ENCODE results near the gene FGD2. TPM values are rescaled to one million over a fixed set of nuclear protein-coding genes. Genes with fewer than 3 reads are reported as not detected.
A peak's percentile ranks its signal among the peaks of the same experiment; 100 is the strongest.
"Not testable (repeated sequence)": the region's sequence is repeated elsewhere in the genome, so short reads cannot be mapped to it uniquely, and the experiment has no call there.

FGD2 gene
- total RNA-seq, 1 donor from 2014 or later: 0.05 TPM

- DNase-seq (ENCODE audit: low read depth): no peak
These were observed 34.5 kb downstream of the FGD2 start for GRCh38 chr6:37039958-37040357.

- DNase-seq (ENCODE audit: low read depth): no peak
These were observed 36.1 kb downstream of the FGD2 start for GRCh38 chr6:37041521-37041920.

GRCh38 chr6:37042150-37042549, 36.7 kb downstream of the FGD2 start:
- no peak for DNase-seq (ENCODE audit: low read depth)

GRCh38 chr6:37043091-37043490, 37.6 kb downstream of the FGD2 start:
- not testable (repeated sequence) for DNase-seq (ENCODE audit: low read depth)

- DNase-seq (ENCODE audit: low read depth): no peak
These were observed 41.9 kb downstream of the FGD2 start for GRCh38 chr6:37047346-37047688.

- DNase-seq (ENCODE audit: low read depth): no peak
These were observed 42.4 kb downstream of the FGD2 start for GRCh38 chr6:37047689-37048402.

- no peak for DNase-seq (ENCODE audit: low read depth)
These were observed 43.0 kb downstream of the FGD2 start for GRCh38 chr6:37048403-37048850.

- DNase-seq (ENCODE audit: low read depth): peak; percentile 92
These were observed 43.6 kb downstream of the FGD2 start for GRCh38 chr6:37048851-37049757.

- no peak for DNase-seq (ENCODE audit: low read depth)
These were observed 44.2 kb downstream of the FGD2 start for GRCh38 chr6:37049758-37050044.

GRCh38 chr6:37050045-37050853, 44.8 kb downstream of the FGD2 start:
- no peak for DNase-seq (ENCODE audit: low read depth)

GRCh38 chr6:37050854-37051137, 45.3 kb downstream of the FGD2 start:
- DNase-seq (ENCODE audit: low read depth): no peak

GRCh38 chr6:37051138-37052026, 45.9 kb downstream of the FGD2 start:
- peak; percentile 24 for DNase-seq (ENCODE audit: low read depth)

GRCh38 chr6:37052027-37052628, 46.7 kb downstream of the FGD2 start:
- no peak for DNase-seq (ENCODE audit: low read depth)

GRCh38 chr6:37053683-37054082, 48.2 kb downstream of the FGD2 start:
- no peak for DNase-seq (ENCODE audit: low read depth)

- no peak for DNase-seq (ENCODE audit: low read depth)
These were observed 48.7 kb downstream of the FGD2 start for GRCh38 chr6:37054171-37054570.

GRCh38 chr6:37054580-37054979, 49.1 kb downstream of the FGD2 start:
- no peak for DNase-seq (ENCODE audit: low read depth)

- DNase-seq (ENCODE audit: low read depth): no peak
These were observed 50.6 kb downstream of the FGD2 start for GRCh38 chr6:37056112-37056403.

GRCh38 chr6:37056439-37057127, 51.1 kb downstream of the FGD2 start:
- peak; percentile 55 for DNase-seq (ENCODE audit: low read depth)

GRCh38 chr6:37057128-37057471, 51.6 kb downstream of the FGD2 start:
- DNase-seq (ENCODE audit: low read depth): no peak

GRCh38 chr6:37057678-37058077, 52.2 kb downstream of the FGD2 start:
- no peak for DNase-seq (ENCODE audit: low read depth)

- no peak for DNase-seq (ENCODE audit: low read depth)
These were observed 52.7 kb downstream of the FGD2 start for GRCh38 chr6:37058084-37058586.
